K562 (cell line): ENCODE results near the gene CDHR1. TPM values are rescaled to one million over a fixed set of nuclear protein-coding genes. Genes with fewer than 3 reads are reported as not detected.

Experiments used
- AFF1 ChIP-seq, 2 experiments: fragments of 450-650 bp; IDR thresholded peaks; 2 replicates each; pipeline ENCODE4 v1.6.1; 2018; ENCODE audit warnings: mild to moderate bottlenecking in 2 of 2, low read depth in 1 of 2; ENCODE audit not compliant: partially characterized antibody in 2 of 2
- BHLHE40 ChIP-seq: IDR thresholded peaks from 2 replicates; pipeline ENCODE4 v1.6.1; 2011; ENCODE audit warnings: low read length, improper control_type of control experiment
- EGR1 ChIP-seq: fragments of 450-650 bp; conservative IDR thresholded peaks from 2 replicates; pipeline ENCODE4 v1.6.1; 2017; ENCODE audit warnings: mild to moderate bottlenecking
- GATAD2A ChIP-seq: fragments of 450-650 bp; IDR thresholded peaks from 2 replicates; pipeline ENCODE4 v1.6.1; 2017
- NR3C1 ChIP-seq: sonication (generic); formaldehyde crosslinking; IDR thresholded peaks from 2 replicates; pipeline ENCODE4 v1.8.1; 2022; ENCODE audit warnings: missing genetic modification reagents
- TAF9B ChIP-seq: fragments of 450-650 bp; IDR thresholded peaks from 2 replicates; pipeline ENCODE4 v1.6.1; 2018; ENCODE audit warnings: mild to moderate bottlenecking; ENCODE audit not compliant: partially characterized antibody
- VEZF1 ChIP-seq: fragments of 200-800 bp; sonication (Bioruptor generic); IDR thresholded peaks from 2 replicates; pipeline ENCODE4 v1.6.1; 2017; ENCODE audit warnings: missing genetic modification characterization, missing compliant biosample characterization
- ZBTB11 ChIP-seq, 3 experiments: fragments of 200-800 bp in 1 of 3; fragments of 250-450 bp in 1 of 3; fragments of 450-650 bp in 1 of 3; sonication (Bioruptor Pico) in 1 of 3; sonication (Bioruptor generic) in 1 of 3; formaldehyde crosslinking in 1 of 3; IDR thresholded peaks; 2 replicates each; pipeline versions ENCODE4 v1.6.1 to v1.8.0; 2016 to 2022; ENCODE audit warnings: mild to moderate bottlenecking in 2 of 3, missing genetic modification characterization in 2 of 3, missing compliant biosample characterization in 1 of 3, moderate library complexity in 1 of 3
- ZBTB33 ChIP-seq: sonication (generic); formaldehyde crosslinking; IDR thresholded peaks from 2 replicates; pipeline ENCODE4 v1.8.1; 2023; ENCODE audit warnings: mild to moderate bottlenecking, missing genetic modification reagents
- ZNF175 ChIP-seq: fragments of 200-800 bp; sonication (Bioruptor generic); IDR thresholded peaks from 2 replicates; pipeline ENCODE4 v1.6.1; 2016; ENCODE audit warnings: low read depth, mild to moderate bottlenecking, missing genetic modification characterization, missing compliant biosample characterization
- ZNF311 ChIP-seq: fragments of 250-450 bp; sonication (Bioruptor Pico); IDR thresholded peaks from 2 replicates; pipeline ENCODE4 v1.4.0; 2020; ENCODE audit warnings: mild to moderate bottlenecking, moderate library complexity
- ZNF324 ChIP-seq: fragments of 250-450 bp; sonication (Bioruptor Pico); IDR thresholded peaks from 2 replicates; pipeline ENCODE4 v1.4.0; 2020; ENCODE audit warnings: mild to moderate bottlenecking
- ZSCAN29 ChIP-seq: fragments of 450-650 bp; IDR thresholded peaks from 2 replicates; pipeline ENCODE4 v1.6.1; 2017
- polyA plus RNA-seq, 8 experiments: library from polyadenylated mRNA; depleted of rRNA in 4 of 8; stranded (reverse) in 5 of 8; unstranded in 3 of 8; fragments of >200 nt; fragmentation: Nextera tagmentation in 2 of 8; fragmentation: Illumina TruSeq in 1 of 8; extraction: Ambion mirVana in 2 of 8; extraction: Trizol in 1 of 8; gene quantifications; 2 replicates each; pipeline versions ENCODE4 v1.2.1 to v1.2.3, GENCODE V29; 2011 to 2014; ENCODE audit warnings: inconsistent platforms in 1 of 8, missing spikeins in 1 of 8
- total RNA-seq, 7 experiments: library from RNA; depleted of rRNA in 6 of 7; stranded (reverse); fragments of >200 nt in 6 of 7; fragmentation: Illumina TruSeq in 2 of 7; extraction: Trizol in 2 of 7; gene quantifications; 2 replicates each; pipeline versions ENCODE4 v1.2.1 to v1.2.3, GENCODE V29; 2011 to 2021; ENCODE audit warnings: low replicate concordance in 1 of 7

Gene CDHR1
- total and polyA plus RNA-seq, 9 of the 15 experiments (the other 6 are each of a cell fraction or from before 2014, with no cell fraction given): 0.03 to 0.99 (median 0.20) TPM

GRCh38 chr10:84256510-84257342 is 62.4 kb downstream of the CDHR1 start (continued):
- TF ChIP-seq VEZF1 (CRISPR knock-in tag): peak; percentile 27; the same call in 1 of the 2 replicates
- TF ChIP-seq ZNF324 (CRISPR knock-in tag): no peak
- TF ChIP-seq TAF9B: no peak
- no peak; the same call in 1 of the 2 replicates for TF ChIP-seq EGR1
- TF ChIP-seq ZNF175 (CRISPR knock-in tag): no peak
- TF ChIP-seq NR3C1 (CRISPR knock-in tag): peak; percentile 87; the same call in 1 of the 2 replicates
- TF ChIP-seq AFF1 (IDR thresholded peaks at IDR 0.05; ENCODE audit: low read depth in 1 of 2, partially characterized antibody in 2 of 2): peak in 1 of 2 experiments; percentile 21
- TF ChIP-seq ZBTB33: peak; percentile 92
- no peak for TF ChIP-seq ZSCAN29
- TF ChIP-seq GATAD2A: no peak
- no peak for TF ChIP-seq ZBTB11 (CRISPR knock-in tag; IDR thresholded peaks at IDR 0.05)
- TF ChIP-seq ZNF311 (CRISPR knock-in tag): no peak
- no peak for TF ChIP-seq BHLHE40
